GM12891 (cell line): ENCODE data around the gene CAMTA1.
A peak's percentile ranks its signal among the peaks of the same experiment; 100 is the strongest.

ENCODE experiments used
- DNase-seq: peaks from one replicate; pipeline ENCODE4 v3.0.0; 2011; ENCODE audit warnings: low spot score; ENCODE audit not compliant: insufficient read length
- FAIRE-seq: peaks from 2 replicates; lab custom pipeline; 2011; peaks lifted over from hg19 to GRCh38; lab: Jason Lieb, UNC
- PAX5 ChIP-seq: IDR thresholded peaks from 2 replicates; pipeline ENCODE4 v1.6.1; 2011; ENCODE audit warnings: low read length, moderate library complexity, mild to moderate bottlenecking; ENCODE audit not compliant: insufficient read depth, severe bottlenecking
- POLR2A ChIP-seq: IDR thresholded peaks from 2 replicates; pipeline ENCODE4 v1.6.1; 2011; ENCODE audit warnings: low read depth, low read length, control low read depth
- POLR2AphosphoS5 ChIP-seq: IDR thresholded peaks from 2 replicates; pipeline ENCODE4 v1.6.1; 2011; ENCODE audit warnings: low read depth, low read length, control low read depth
- POU2F2 ChIP-seq: IDR thresholded peaks from 2 replicates; pipeline ENCODE4 v1.6.1; 2011; ENCODE audit warnings: low read depth, mild to moderate bottlenecking, control low read depth, low read length, moderate library complexity
- SPI1 ChIP-seq: IDR thresholded peaks from 2 replicates; pipeline ENCODE4 v1.6.1; 2011; ENCODE audit warnings: low read depth, low read length, control low read depth
- TAF1 ChIP-seq: IDR thresholded peaks from 2 replicates; pipeline ENCODE4 v1.6.1; 2011; ENCODE audit warnings: low read depth, low read length, control low read depth

CAMTA1 gene

GRCh38 chr1:6860401-6860800 lies 75.1 kb downstream of the CAMTA1 start:
- DNase-seq (no peak), FAIRE-seq (no peak)
- TF ChIP-seq POLR2AphosphoS5 = no peak
- no peak for TF ChIP-seq PAX5
- TF ChIP-seq TAF1 = no peak
- no peak for TF ChIP-seq POU2F2

DNA sequence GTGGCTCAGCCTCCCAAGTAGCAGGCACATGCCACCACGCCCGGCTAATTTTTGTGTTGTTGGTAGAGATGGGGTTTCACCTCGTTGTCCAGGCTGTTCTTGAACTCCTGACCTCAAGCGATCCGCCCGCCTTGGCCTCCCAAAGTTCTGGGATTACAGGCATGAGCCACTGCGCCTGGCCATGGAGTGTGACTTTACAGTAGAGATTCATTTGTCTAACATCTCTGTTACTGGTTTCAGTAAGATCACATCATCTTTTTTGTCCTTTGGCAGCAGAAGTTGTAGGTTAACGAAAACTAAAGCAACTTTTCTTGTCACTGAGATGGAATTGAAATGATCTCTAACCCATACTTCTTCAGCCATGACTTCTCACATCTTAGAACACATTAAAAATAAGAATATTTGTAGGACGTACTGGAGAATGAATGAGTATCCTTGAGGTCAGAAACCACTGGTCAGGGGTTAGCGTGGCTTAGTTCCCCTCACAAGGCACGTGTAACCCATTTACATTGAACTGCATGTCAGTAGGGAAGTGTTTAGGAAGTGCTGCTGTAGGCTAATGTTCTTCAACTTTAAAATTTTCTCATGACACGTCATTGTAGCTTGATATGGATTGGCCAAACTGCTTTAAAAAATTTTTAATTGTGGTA lies 75.9 kb downstream of the CAMTA1 start:
- TF ChIP-seq POU2F2 = no peak
- no peak for TF ChIP-seq PAX5
- no peak for TF ChIP-seq POLR2AphosphoS5
- no peak for TF ChIP-seq POLR2A
- no peak for TF ChIP-seq TAF1
- peak; percentile 56 for TF ChIP-seq SPI1
- peak; percentile 43 for FAIRE-seq
- DNase-seq = no peak

DNA sequence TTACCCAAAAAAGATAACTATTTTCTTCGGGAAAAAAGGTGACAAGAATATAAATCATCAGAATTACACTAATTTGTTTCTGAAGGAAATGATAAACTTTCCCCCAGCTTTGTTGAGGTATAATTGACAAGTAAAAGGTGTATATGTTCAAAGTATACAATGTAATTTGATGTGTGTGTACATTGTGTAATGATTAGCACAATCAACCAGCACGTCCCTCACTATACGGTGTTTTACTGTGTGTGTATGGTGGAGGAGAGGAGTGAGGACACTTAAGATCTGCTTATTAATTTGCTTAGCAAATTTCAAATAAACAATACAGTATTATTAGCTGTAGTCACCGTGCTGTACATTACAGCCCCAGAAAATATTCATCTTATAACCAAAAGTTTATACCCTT lies 77.7 kb downstream of the CAMTA1 start:
- DNase-seq = no peak
- TF ChIP-seq POLR2A (no peak), TAF1 (no peak), POU2F2 (no peak), POLR2AphosphoS5 (no peak), PAX5 (no peak), SPI1 (no peak)
- FAIRE-seq = no peak

- FAIRE-seq (no peak), DNase-seq (no peak)
- TF ChIP-seq POLR2A = no peak
Observed at GRCh38 chr1:6864166-6864565, 78.9 kb downstream of the CAMTA1 start.

- FAIRE-seq (no peak), DNase-seq (no peak)
- no peak for TF ChIP-seq TAF1
- TF ChIP-seq SPI1 = no peak
- TF ChIP-seq POU2F2 = no peak
- no peak for TF ChIP-seq POLR2AphosphoS5
- TF ChIP-seq PAX5 = no peak
- TF ChIP-seq POLR2A = no peak
Observed at GRCh38 chr1:6866825-6867224, 81.6 kb downstream of the CAMTA1 start.

GRCh38 chr1:6867321-6867720 lies 82.1 kb downstream of the CAMTA1 start:
- DNase-seq (no peak), FAIRE-seq (no peak)
- TF ChIP-seq POLR2A = no peak
- no peak for TF ChIP-seq SPI1
- TF ChIP-seq POLR2AphosphoS5 = no peak
- TF ChIP-seq POU2F2 = no peak
- no peak for TF ChIP-seq PAX5
- no peak for TF ChIP-seq TAF1

DNA sequence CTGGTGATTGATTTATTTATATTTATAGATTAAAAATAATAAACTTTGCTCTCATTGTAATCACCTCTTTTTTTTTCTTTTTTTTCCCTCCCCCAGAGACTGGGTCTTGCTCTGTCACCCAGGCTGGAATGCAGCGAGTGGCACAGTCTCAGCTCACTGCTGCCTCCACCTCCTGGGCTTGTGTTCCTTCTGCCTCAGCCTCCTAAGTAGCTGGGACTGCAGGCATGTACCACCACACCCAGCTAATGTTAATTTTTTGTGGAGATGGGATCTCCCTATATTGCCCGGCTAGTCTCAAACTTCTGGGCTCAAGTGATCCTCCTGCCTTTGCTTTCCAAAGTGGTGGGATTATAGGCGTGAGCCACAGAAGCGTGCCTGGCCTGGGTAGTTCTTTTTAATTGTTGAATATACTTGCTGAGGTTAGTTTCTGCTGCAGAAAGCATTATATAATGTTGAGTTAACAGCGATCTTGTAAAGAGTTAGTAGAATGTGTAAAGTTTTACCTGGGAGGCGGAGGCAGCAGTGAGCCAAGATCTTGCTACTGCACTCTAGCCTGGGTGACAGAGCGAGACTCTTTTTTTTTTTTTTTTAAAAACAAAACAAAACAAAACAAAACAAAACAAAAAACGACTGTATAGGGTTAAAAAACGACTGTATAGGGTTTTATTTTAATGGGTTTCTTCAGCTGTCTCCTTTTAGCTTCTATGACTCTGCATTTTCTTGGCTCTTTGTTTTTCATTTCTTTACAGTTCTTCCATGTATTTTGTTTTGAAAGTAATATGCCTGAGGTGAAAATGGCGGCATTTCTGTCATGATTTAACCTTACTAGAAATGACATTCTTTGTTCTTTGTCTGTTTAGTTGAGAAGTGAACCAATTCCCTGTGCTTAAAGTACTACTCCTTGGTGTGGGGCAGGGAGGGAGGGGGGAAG lies 82.7 kb downstream of the CAMTA1 start:
- FAIRE-seq (no peak), DNase-seq (no peak)
- TF ChIP-seq POU2F2 (no peak), PAX5 (no peak), POLR2A (no peak), POLR2AphosphoS5 (no peak), SPI1 (no peak), TAF1 (no peak)

GRCh38 chr1:6868660-6869380 lies 83.6 kb downstream of the CAMTA1 start:
- peak; percentile 69 for FAIRE-seq
- TF ChIP-seq SPI1 = no peak
- no peak for TF ChIP-seq POU2F2
- TF ChIP-seq POLR2A = no peak
- TF ChIP-seq TAF1 = no peak
- no peak for TF ChIP-seq POLR2AphosphoS5
- no peak for TF ChIP-seq PAX5
- DNase-seq = no peak

GRCh38 chr1:6869545-6869944 lies 84.3 kb downstream of the CAMTA1 start:
- FAIRE-seq (no peak), DNase-seq (no peak)
- TF ChIP-seq SPI1 (no peak), POU2F2 (no peak), TAF1 (no peak), POLR2AphosphoS5 (no peak), PAX5 (no peak), POLR2A (no peak)
